HEK293 (cell line): Measurements from ENCODE around the gene TET2.

Source experiments
- CTCF ChIA-PET: fragments of 350-600 bp; formaldehyde crosslinking; extraction: SDS; loops from one replicate; lab custom pipeline; 2021; ENCODE audit warnings: antibody characterized with exemption; lab: Yijun Ruan, JAX
- POLR2A ChIA-PET: fragments of 300-600 bp; formaldehyde crosslinking; extraction: SDS; loops from one replicate; lab custom pipeline; 2020; ENCODE audit warnings: antibody characterized with exemption, inconsistent platforms; lab: Yijun Ruan, JAX
- H3K27ac ChIP-seq: fragments of 200-500 bp; sonication (Bioruptor generic); 2 replicates; pipeline ENCODE4 v1.5.1; 2014; ENCODE audit warnings: low read depth, low read length, control low read depth, inconsistent platforms; ENCODE audit errors: extremely low read depth
- H3K36me3 ChIP-seq, 2 experiments: fragments of 200-500 bp in 1 of 2; sonication (Bioruptor generic) in 1 of 2; 1 replicate in 1 of 2; 2 replicates in 1 of 2; pipeline ENCODE4 v1.5.1; 2014 to 2017; ENCODE audit warnings: inconsistent platforms in 2 of 2, low read length in 2 of 2; ENCODE audit not compliant: control insufficient read depth in 2 of 2, insufficient read depth in 1 of 2
- H3K4me1 ChIP-seq: fragments of 200-500 bp; sonication (Bioruptor generic); 2 replicates; pipeline ENCODE4 v1.5.1; 2014; ENCODE audit warnings: mild to moderate bottlenecking, low read length, inconsistent platforms; ENCODE audit not compliant: control insufficient read depth, insufficient read depth
- H3K4me3 ChIP-seq: 2 replicates; pipeline ENCODE4 v1.5.1; 2011; ENCODE audit warnings: low read depth, mild to moderate bottlenecking, control low read depth, low read length, moderate library complexity
- H3K9me3 ChIP-seq: fragments of 200-500 bp; sonication (Bioruptor generic); 2 replicates; pipeline ENCODE4 v1.5.1; 2014; ENCODE audit warnings: low read depth, low read length, inconsistent platforms; ENCODE audit not compliant: control insufficient read depth, insufficient read depth
- GFI1B ChIP-seq: fragments of 450-650 bp; formaldehyde crosslinking; IDR thresholded peaks from 2 replicates; pipeline ENCODE4 v1.5.1; 2016; ENCODE audit warnings: missing biosample characterization, missing genetic modification characterization
- KLF16 ChIP-seq: fragments of 450-650 bp; formaldehyde crosslinking; IDR thresholded peaks from 2 replicates; pipeline ENCODE4 v1.5.1; 2017; ENCODE audit warnings: missing biosample characterization, missing genetic modification characterization
- PATZ1 ChIP-seq: fragments of 450-650 bp; formaldehyde crosslinking; IDR thresholded peaks from 2 replicates; pipeline ENCODE4 v1.5.1; 2016; ENCODE audit warnings: missing biosample characterization, missing genetic modification characterization
- SCRT1 ChIP-seq: fragments of 450-650 bp; formaldehyde crosslinking; IDR thresholded peaks from 2 replicates; pipeline ENCODE4 v1.5.1; 2016; ENCODE audit warnings: missing biosample characterization, missing genetic modification characterization, borderline replicate concordance
- ZBTB49 ChIP-seq: fragments of 450-650 bp; formaldehyde crosslinking; IDR thresholded peaks from 2 replicates; pipeline ENCODE4 v1.5.1; 2016; ENCODE audit warnings: missing biosample characterization, missing genetic modification characterization, low read depth
- ZEB2 ChIP-seq: fragments of 450-650 bp; formaldehyde crosslinking; IDR thresholded peaks from 2 replicates; pipeline ENCODE4 v1.5.1; 2016; ENCODE audit warnings: missing biosample characterization, missing genetic modification characterization
- ZNF121 ChIP-seq: fragments of 450-650 bp; formaldehyde crosslinking; IDR thresholded peaks from 2 replicates; pipeline ENCODE4 v1.5.1; 2016; ENCODE audit warnings: missing biosample characterization, missing genetic modification characterization
- ZNF16 ChIP-seq: fragments of 450-650 bp; formaldehyde crosslinking; IDR thresholded peaks from 2 replicates; pipeline ENCODE4 v1.5.1; 2016; ENCODE audit warnings: low read depth, missing biosample characterization, missing genetic modification characterization
- ZNF214 ChIP-seq: fragments of 450-650 bp; formaldehyde crosslinking; IDR thresholded peaks from 2 replicates; pipeline ENCODE4 v1.5.1; 2017; ENCODE audit warnings: missing biosample characterization, mild to moderate bottlenecking, missing genetic modification characterization, borderline replicate concordance
- ZNF398 ChIP-seq: fragments of 450-650 bp; formaldehyde crosslinking; IDR thresholded peaks from 2 replicates; pipeline ENCODE4 v1.5.1; 2017; ENCODE audit warnings: missing biosample characterization, missing genetic modification characterization
- ZNF518A ChIP-seq: fragments of 450-650 bp; formaldehyde crosslinking; conservative IDR thresholded peaks from 2 replicates; pipeline ENCODE4 v1.5.1; 2016; ENCODE audit warnings: low read depth, missing biosample characterization, missing genetic modification characterization
- ZNF558 ChIP-seq: fragments of 450-650 bp; formaldehyde crosslinking; IDR thresholded peaks from 2 replicates; pipeline ENCODE4 v1.5.1; 2016; ENCODE audit warnings: missing biosample characterization, missing genetic modification characterization
- ZNF654 ChIP-seq: fragments of 450-650 bp; formaldehyde crosslinking; IDR thresholded peaks from 2 replicates; pipeline ENCODE4 v1.5.1; 2016; ENCODE audit warnings: low read depth, missing biosample characterization, missing genetic modification characterization
- ZNF664 ChIP-seq: fragments of 450-650 bp; formaldehyde crosslinking; IDR thresholded peaks from 2 replicates; pipeline ENCODE4 v1.5.1; 2016; ENCODE audit warnings: missing biosample characterization, missing genetic modification characterization
- ZNF776 ChIP-seq: fragments of 450-650 bp; formaldehyde crosslinking; IDR thresholded peaks from 2 replicates; pipeline ENCODE4 v1.5.0; 2017; ENCODE audit warnings: missing biosample characterization, missing genetic modification characterization, borderline replicate concordance
- ZNF785 ChIP-seq: fragments of 450-650 bp; formaldehyde crosslinking; IDR thresholded peaks from 2 replicates; pipeline ENCODE4 v1.5.1; 2016; ENCODE audit warnings: missing biosample characterization, missing genetic modification characterization

Gene TET2

GRCh38 chr4:105170711-105171110 is 24.0 kb downstream of the TET2 start:
- Histone ChIP-seq H3K36me3 (no peaks in the 10 kb centered on the region), H3K4me3 (no peak overlapping the region), H3K4me1 (no peaks in the 10 kb centered on the region), H3K27ac (no peak overlapping the region), H3K9me3 (no peaks in the 10 kb centered on the region)
- ChIA-PET CTCF (interaction anchor here (0.7 kb wide), 1 partner anchor 8 kb away, joined by 3 read pairs; no protein-coding TSS in a partner anchor), POLR2A (no interaction called here)
- no peak for TF ChIP-seq PATZ1
- TF ChIP-seq GFI1B (tag by site-specific recombination), result no peak
- no peak for TF ChIP-seq SCRT1 (tag by site-specific recombination)
- TF ChIP-seq ZNF558, result no peak
- no peak for TF ChIP-seq ZEB2 (tag by site-specific recombination)
- TF ChIP-seq ZNF654 (tag by site-specific recombination), result no peak
- no peak for TF ChIP-seq ZNF785
- no peak for TF ChIP-seq ZNF16 (tag by site-specific recombination)
- TF ChIP-seq KLF16 (tag by site-specific recombination), result no peak
- no peak for TF ChIP-seq ZBTB49 (tag by site-specific recombination)
- TF ChIP-seq ZNF518A (tag by site-specific recombination), result no peak
- TF ChIP-seq ZNF776 (tag by site-specific recombination), result no peak
- no peak for TF ChIP-seq ZNF398 (tag by site-specific recombination)
- no peak for TF ChIP-seq ZNF121
- no peak for TF ChIP-seq ZNF214 (tag by site-specific recombination)
- TF ChIP-seq ZNF664 (tag by site-specific recombination), result no peak
